K562 (cell line): ENCODE data around the gene MTG2.

Experiments
- ARID1B ChIP-seq: fragments of 450-650 bp; IDR thresholded peaks from 2 replicates; pipeline ENCODE4 v1.6.1; 2016; ENCODE audit warnings: antibody characterized with exemption, mild to moderate bottlenecking, inconsistent platforms
- BMI1 ChIP-seq: fragments of 150-350 bp; IDR thresholded peaks from 2 replicates; pipeline ENCODE4 v1.6.1; 2014; ENCODE audit warnings: low read length
- CBX8 ChIP-seq: fragments of 200-600 bp; sonication (generic); IDR thresholded peaks from 2 replicates; pipeline ENCODE4 v1.6.1; 2012; ENCODE audit warnings: borderline replicate concordance, mixed run types, low read depth, mild to moderate bottlenecking, moderate library complexity, mixed read lengths, low read length, control low read depth, inconsistent platforms; ENCODE audit not compliant: poor library complexity, severe bottlenecking; ENCODE audit errors: extremely low read depth
- CHD2 ChIP-seq: IDR thresholded peaks from 2 replicates; pipeline ENCODE4 v1.6.1; 2011; ENCODE audit warnings: low read depth, low read length
- EGR1 ChIP-seq: fragments of 450-650 bp; conservative IDR thresholded peaks from 2 replicates; pipeline ENCODE4 v1.6.1; 2017; ENCODE audit warnings: mild to moderate bottlenecking
- GABPA ChIP-seq: fragments of 200-800 bp; sonication (Bioruptor generic); conservative IDR thresholded peaks from 2 replicates; pipeline ENCODE4 v1.6.1; 2016; ENCODE audit warnings: low read depth, missing genetic modification characterization, missing compliant biosample characterization
- PTBP1 ChIP-seq: fragments of 200-400 bp; formaldehyde crosslinking; IDR thresholded peaks from 2 replicates; pipeline ENCODE4 v1.6.1; 2017; ENCODE audit warnings: low read depth, low read length
- SMC3 ChIP-seq: conservative IDR thresholded peaks from 2 replicates; pipeline ENCODE4 v1.6.1; 2011; ENCODE audit warnings: low read depth, low read length, improper control_type of control experiment; ENCODE audit not compliant: insufficient read depth
- ZNF583 ChIP-seq: fragments of 250-450 bp; sonication (Bioruptor Pico); IDR thresholded peaks from 2 replicates; pipeline ENCODE4 v1.4.0; 2020
- TF ChIP-seq, protein P1 (sequence below): fragments of 250-450 bp; sonication (Bioruptor Pico); IDR thresholded peaks from 2 replicates; pipeline ENCODE4 v1.5.0; 2020; ENCODE audit warnings: mild to moderate bottlenecking, borderline replicate concordance
- TF ChIP-seq, protein P2 (sequence below): IDR thresholded peaks from 2 replicates; pipeline ENCODE4 v1.6.1; 2016; ENCODE audit warnings: missing genetic modification characterization, missing compliant biosample characterization
- TF ChIP-seq, protein P3 (sequence below), 2 experiments: fragments of 450-650 bp in 1 of 2; sonication (generic) in 1 of 2; formaldehyde crosslinking; conservative IDR thresholded peaks; 2 replicates each; pipeline versions ENCODE4 v1.4.0 to v1.8.1; 2020 to 2022; ENCODE audit warnings: mild to moderate bottlenecking in 1 of 2, missing genetic modification reagents in 1 of 2
- TF ChIP-seq, protein P4 (sequence below), 3 experiments: IDR thresholded peaks in 2 of 3; conservative IDR thresholded peaks in 1 of 3; 2 replicates each; pipeline ENCODE4 v1.5.1; 2011 to 2012; ENCODE audit warnings: low read length in 3 of 3, mild to moderate bottlenecking in 3 of 3, control low read depth in 2 of 3, improper control_type of control experiment in 1 of 3, inconsistent platforms in 1 of 3, low read depth in 1 of 3, mixed read lengths in 1 of 3, moderate library complexity in 1 of 3; ENCODE audit not compliant: insufficient read depth in 2 of 3

DNA sequence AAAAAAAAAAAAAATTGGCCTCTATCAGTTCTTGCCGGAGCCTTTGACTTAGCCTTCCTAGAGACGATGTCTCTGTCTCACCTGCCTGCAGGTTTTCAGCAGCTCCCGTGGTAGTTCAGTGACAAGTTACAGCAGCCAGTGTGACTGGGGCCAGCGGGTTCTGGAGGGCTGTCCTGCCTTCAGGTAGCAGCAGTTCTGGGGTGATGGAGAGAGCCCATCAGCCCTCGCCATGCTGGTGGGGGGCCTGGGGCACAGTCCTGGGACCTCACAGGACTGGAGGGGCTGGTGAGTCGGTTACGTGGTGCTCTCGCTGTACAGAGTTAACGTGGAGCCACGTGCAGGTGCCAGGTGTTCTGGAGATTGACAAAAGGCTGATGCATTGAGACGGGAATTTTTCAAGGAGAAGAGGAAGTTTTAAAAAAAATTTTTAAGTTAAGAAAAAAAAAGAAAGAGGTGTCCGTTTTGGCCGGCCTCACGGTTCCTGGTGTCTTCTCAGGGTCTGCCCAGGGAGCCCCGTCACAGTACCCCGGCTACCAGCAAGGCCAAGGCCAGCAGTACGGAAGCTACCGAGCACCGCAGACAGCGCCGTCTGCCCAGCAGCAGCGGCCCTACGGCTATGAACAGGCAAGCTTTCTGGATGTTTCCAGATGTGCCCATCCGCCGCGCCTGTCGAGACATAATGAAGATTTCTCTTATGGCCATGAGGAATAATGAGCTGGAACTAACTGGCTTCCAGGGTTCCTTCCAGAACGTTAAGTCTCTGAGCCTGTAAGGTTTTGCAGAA lies 8.6 kb upstream of the MTG2 start:
- TF ChIP-seq BMI1, result no peak
- TF ChIP-seq, protein P1, sequence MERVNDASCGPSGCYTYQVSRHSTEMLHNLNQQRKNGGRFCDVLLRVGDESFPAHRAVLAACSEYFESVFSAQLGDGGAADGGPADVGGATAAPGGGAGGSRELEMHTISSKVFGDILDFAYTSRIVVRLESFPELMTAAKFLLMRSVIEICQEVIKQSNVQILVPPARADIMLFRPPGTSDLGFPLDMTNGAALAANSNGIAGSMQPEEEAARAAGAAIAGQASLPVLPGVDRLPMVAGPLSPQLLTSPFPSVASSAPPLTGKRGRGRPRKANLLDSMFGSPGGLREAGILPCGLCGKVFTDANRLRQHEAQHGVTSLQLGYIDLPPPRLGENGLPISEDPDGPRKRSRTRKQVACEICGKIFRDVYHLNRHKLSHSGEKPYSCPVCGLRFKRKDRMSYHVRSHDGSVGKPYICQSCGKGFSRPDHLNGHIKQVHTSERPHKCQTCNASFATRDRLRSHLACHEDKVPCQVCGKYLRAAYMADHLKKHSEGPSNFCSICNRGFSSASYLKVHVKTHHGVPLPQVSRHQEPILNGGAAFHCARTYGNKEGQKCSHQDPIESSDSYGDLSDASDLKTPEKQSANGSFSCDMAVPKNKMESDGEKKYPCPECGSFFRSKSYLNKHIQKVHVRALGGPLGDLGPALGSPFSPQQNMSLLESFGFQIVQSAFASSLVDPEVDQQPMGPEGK, result no peak
- TF ChIP-seq, protein P2, sequence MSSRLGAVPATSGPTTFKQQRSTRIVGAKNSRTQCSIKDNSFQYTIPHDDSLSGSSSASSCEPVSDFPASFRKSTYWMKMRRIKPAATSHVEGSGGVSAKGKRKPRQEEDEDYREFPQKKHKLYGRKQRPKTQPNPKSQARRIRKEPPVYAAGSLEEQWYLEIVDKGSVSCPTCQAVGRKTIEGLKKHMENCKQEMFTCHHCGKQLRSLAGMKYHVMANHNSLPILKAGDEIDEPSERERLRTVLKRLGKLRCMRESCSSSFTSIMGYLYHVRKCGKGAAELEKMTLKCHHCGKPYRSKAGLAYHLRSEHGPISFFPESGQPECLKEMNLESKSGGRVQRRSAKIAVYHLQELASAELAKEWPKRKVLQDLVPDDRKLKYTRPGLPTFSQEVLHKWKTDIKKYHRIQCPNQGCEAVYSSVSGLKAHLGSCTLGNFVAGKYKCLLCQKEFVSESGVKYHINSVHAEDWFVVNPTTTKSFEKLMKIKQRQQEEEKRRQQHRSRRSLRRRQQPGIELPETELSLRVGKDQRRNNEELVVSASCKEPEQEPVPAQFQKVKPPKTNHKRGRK, result no peak
- no peak for TF ChIP-seq PTBP1
- TF ChIP-seq, protein P3, sequence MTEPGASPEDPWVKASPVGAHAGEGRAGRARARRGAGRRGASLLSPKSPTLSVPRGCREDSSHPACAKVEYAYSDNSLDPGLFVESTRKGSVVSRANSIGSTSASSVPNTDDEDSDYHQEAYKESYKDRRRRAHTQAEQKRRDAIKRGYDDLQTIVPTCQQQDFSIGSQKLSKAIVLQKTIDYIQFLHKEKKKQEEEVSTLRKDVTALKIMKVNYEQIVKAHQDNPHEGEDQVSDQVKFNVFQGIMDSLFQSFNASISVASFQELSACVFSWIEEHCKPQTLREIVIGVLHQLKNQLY (CRISPR knock-in tag; conservative IDR thresholded peaks at IDR 0.05), result no peak
- no peak for TF ChIP-seq EGR1
- TF ChIP-seq, protein P4, sequence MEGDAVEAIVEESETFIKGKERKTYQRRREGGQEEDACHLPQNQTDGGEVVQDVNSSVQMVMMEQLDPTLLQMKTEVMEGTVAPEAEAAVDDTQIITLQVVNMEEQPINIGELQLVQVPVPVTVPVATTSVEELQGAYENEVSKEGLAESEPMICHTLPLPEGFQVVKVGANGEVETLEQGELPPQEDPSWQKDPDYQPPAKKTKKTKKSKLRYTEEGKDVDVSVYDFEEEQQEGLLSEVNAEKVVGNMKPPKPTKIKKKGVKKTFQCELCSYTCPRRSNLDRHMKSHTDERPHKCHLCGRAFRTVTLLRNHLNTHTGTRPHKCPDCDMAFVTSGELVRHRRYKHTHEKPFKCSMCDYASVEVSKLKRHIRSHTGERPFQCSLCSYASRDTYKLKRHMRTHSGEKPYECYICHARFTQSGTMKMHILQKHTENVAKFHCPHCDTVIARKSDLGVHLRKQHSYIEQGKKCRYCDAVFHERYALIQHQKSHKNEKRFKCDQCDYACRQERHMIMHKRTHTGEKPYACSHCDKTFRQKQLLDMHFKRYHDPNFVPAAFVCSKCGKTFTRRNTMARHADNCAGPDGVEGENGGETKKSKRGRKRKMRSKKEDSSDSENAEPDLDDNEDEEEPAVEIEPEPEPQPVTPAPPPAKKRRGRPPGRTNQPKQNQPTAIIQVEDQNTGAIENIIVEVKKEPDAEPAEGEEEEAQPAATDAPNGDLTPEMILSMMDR (IDR thresholded peaks at IDR 0.05 in 2 of 3, conservative IDR thresholded peaks at IDR 0.05 in 1 of 3; ENCODE audit: insufficient read depth in 2 of 3, low read depth in 1 of 3, low read length in 3 of 3), result no peak
- no peak for TF ChIP-seq SMC3
- TF ChIP-seq CHD2, result no peak
- TF ChIP-seq CBX8, result no peak
- no peak for TF ChIP-seq ARID1B
- no peak for TF ChIP-seq GABPA (tag)
- no peak for TF ChIP-seq ZNF583 (CRISPR knock-in tag)
